GM12873 (cell line): ENCODE data around the gene ZBTB12.

ENCODE experiments used
- TF ChIP-seq, protein P1 (sequence below): IDR thresholded peaks from 2 replicates; pipeline ENCODE4 v1.5.1; 2012; ENCODE audit warnings: low read depth, mild to moderate bottlenecking, moderate library complexity, low read length, control low read depth; ENCODE audit not compliant: insufficient read depth; ENCODE audit errors: missing control alignments

Gene ZBTB12

DNA sequence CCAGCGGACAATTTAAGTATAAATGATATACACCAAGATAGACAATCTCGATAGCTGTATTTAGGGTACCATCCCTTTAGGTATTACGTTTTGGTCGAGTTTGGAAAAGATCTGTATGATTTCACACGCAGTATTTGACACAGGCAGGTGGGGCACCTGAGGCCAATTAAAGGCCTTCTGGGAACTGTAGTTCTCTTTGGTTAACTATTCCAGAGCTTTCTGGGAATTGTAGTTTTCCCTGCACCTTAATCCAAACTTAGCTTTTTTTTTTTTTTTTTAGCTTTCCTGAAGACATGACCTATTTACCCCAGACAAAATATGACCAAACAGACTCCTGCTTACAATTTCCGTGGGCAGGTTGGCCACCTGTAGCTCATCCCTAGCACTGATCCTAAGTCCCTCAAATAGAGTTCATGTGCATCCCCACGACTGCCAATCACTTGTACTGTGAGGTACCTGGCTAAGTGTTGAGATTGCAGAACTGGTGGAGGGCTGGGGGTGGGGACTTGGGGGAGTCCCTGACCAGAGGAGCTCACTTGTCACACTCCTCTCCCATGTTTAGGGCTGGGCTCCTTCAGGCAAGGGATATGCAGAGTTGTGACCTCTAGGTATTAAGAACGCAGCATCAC is 3.4 kb downstream of the ZBTB12 start:
- TF ChIP-seq, protein P1, sequence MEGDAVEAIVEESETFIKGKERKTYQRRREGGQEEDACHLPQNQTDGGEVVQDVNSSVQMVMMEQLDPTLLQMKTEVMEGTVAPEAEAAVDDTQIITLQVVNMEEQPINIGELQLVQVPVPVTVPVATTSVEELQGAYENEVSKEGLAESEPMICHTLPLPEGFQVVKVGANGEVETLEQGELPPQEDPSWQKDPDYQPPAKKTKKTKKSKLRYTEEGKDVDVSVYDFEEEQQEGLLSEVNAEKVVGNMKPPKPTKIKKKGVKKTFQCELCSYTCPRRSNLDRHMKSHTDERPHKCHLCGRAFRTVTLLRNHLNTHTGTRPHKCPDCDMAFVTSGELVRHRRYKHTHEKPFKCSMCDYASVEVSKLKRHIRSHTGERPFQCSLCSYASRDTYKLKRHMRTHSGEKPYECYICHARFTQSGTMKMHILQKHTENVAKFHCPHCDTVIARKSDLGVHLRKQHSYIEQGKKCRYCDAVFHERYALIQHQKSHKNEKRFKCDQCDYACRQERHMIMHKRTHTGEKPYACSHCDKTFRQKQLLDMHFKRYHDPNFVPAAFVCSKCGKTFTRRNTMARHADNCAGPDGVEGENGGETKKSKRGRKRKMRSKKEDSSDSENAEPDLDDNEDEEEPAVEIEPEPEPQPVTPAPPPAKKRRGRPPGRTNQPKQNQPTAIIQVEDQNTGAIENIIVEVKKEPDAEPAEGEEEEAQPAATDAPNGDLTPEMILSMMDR, result no peak

DNA sequence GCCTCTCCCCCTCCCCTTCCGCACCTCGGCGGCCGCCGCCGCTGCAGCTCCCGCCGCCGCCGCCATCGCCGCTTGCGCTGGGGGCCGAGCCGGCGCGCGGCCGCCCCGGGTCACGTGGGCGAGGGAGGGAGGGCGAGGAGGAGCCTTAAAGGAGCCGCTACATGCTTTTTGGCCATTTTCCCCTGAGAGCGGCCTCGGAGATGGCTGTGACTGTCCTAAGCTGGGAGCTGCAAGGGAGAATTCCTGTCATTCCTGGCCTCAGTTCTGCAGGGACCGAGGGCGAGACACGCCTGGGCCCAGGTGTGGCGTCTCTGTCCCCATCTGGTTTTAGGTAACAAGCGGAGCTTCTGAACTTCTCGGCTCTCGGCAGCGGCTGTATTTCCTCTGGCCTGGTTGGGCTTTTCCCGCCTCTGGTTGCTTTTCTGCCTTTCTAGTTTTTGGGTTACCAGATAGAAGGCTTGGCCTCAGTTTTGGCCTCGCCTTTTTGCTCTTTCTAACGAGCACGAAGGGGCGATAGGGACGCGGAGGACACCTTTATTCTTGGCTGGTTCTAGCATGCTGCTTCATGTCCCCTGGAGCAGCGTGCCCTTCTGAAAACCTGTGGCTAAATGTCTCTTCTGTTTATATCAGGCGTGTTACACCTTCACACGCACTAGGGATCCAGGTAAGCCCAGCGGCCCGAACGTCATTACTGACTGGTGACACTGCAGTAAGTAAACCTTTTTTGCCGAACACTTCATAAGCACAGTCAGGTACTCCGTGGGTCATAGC is 4.1 kb downstream of the ZBTB12 start, which contains the start of gene EHMT2:
TSS of gene EHMT2 (minus strand) at position 87 of the 771 bp plus-strand sequence. CDS start at position 66, 21 bp downstream.
- TF ChIP-seq, protein P1, result peak; percentile 7

DNA sequence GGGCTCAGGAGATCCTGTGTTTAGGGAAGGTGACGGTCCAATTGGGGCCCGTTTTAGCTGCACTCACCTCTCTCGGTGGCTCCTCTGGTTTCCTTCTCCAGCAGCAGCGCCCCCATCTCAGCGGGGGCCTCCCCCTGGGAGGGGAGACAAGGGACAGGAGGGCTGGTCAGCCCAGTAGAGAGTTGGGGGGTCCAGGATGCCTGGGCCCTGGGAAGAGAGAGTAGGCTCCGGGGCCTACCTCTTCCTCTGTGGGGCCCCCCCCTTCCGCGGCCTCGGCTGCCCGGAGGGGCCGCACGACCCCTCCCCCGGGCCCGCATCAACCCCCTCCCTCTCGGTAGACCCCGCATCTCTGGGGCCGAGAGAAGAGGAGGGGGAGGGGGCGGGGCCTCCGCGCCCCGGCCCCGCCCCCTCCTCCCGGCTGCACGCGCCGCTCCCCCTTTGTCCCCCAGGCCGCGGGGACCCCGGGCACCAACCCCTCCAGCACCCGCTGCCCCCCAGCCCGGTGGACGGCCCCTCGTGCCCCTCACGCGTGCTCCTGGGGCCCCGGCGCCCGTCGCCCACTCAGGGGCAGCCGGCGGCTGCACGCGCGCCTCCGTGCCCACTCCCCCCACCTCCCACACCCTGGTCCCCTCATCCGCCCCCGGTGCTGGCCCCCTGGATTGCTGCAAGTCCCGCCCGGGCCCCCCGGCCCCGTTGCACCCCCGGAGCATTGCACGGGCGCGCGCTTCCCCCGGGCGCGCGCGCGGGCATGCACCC is 4.9 kb downstream of the ZBTB12 start:
- TF ChIP-seq, protein P1, result no peak

DNA sequence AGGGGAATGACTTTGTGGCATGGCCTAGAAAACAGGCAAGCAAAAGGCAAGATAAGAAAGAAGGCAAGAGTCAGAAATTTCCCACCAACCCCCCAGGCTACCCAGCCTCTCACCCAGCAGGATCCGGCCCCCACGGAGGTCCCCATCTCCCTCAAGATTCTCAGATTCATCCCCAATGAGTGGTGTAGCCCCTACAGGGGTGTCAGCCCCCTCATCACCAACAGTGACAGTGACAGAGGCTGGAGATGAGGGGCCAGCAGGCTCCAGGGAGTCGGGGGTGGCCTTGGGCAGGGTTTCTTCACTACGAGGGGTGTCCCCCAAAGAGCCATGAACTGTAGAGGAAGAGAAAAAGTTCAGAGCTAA is 5.4 kb downstream of the ZBTB12 start:
- TF ChIP-seq, protein P1, result no peak

DNA sequence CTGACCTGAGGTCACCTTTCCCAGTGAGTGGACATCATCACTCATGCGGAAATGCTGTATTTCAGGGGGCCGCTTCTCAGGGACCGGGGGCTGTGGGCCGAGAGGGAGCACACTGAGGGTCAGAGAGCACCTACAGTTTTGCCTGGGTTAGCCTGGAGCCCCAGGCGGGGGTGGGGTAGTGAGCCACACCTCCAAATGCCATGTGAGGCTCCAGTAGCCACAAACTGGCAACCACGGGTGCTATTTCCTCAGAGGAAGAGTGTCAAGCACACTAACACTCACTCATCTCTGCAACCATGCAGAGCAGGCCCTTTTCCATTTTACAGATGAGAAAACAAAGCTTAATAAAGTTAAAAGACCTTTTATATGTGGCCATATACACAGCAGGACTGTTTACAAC is 9.1 kb downstream of the ZBTB12 start:
- TF ChIP-seq, protein P1, result no peak

DNA sequence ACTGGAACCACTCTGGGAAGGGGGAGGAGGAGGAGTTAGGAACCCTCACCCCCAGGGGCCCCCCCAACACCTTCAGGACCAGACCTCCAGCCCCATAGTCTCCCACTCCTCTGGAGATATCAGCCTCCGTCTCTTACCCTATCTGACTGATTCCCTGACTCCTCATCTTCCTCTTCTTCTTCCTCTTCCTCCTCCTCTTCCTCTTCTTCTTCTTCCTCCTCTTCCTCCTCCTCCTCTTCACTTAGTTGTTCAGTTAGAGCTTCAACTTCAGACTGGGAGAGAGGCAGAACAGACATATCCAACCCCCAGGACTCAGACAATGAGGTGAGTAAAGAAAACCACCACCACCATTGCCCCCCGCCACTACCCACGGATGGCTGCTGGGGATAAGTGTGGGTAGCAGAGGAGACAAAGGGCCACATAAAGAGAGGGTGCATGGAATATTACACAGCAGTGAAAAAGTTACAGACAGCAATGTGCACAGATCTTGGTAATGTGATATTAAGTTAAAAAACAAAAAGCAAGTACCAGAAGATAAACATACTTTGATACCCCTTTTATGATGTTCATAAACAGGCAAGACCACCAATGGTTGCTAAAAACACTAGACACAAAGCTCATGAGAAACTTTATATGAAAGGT is 12.4 kb downstream of the ZBTB12 start:
- TF ChIP-seq, protein P1, result no peak
